OCI-LY7 (cell line): ENCODE data around the gene CSRNP3. TPM values are rescaled to one million over a fixed set of nuclear protein-coding genes. Genes with fewer than 3 reads are reported as not detected.

Experiments used
- BruUV-seq: library from RNA; stranded (reverse); fragments of 400-500 nt; replicated peaks from 2 replicates; lab custom pipeline; 2021; lab: Mats Ljungman, UMichigan
- CTCF ChIA-PET: fragments of 300-600 bp; sonication (Branson Sonifier 250); formaldehyde crosslinking; loops from one replicate; lab custom pipeline; 2022; ENCODE audit warnings: antibody characterized with exemption; ENCODE audit not compliant: unreplicated experiment; lab: Charles Lee
- POLR2A ChIA-PET: fragments of 300-600 bp; sonication (Branson Sonifier 250); formaldehyde crosslinking; loops from one replicate; lab custom pipeline; 2022; ENCODE audit warnings: antibody characterized with exemption; lab: Charles Lee
- DNase-seq: peaks from one replicate; pipeline ENCODE4 v3.0.0-alpha.2; 2015; ENCODE audit warnings: low spot score
- H2AFZ ChIP-seq: fragments of 200-600 bp; sonication (generic), shearing (Covaris generic); 2 replicates; pipeline ENCODE4 v1.6.1; 2014; ENCODE audit warnings: mild to moderate bottlenecking, antibody characterized with exemption, low read length, moderate library complexity
- H3K27ac ChIP-seq: fragments of 200-600 bp; sonication (generic); 2 replicates; pipeline ENCODE4 v1.5.1; 2014; ENCODE audit warnings: mixed run types, low read depth, mild to moderate bottlenecking, moderate library complexity, low read length, inconsistent platforms; ENCODE audit not compliant: poor library complexity, severe bottlenecking
- H3K36me3 ChIP-seq: fragments of 200-600 bp; sonication (generic); 2 replicates; pipeline ENCODE4 v1.6.1; 2014; ENCODE audit warnings: mild to moderate bottlenecking, antibody characterized with exemption, low read length, moderate library complexity, mixed read lengths; ENCODE audit not compliant: insufficient read depth
- H3K4me1 ChIP-seq: fragments of 200-600 bp; sonication (generic); 2 replicates; pipeline ENCODE4 v1.5.1; 2014; ENCODE audit warnings: mild to moderate bottlenecking, low read length; ENCODE audit not compliant: insufficient read depth, poor library complexity, severe bottlenecking
- H3K4me2 ChIP-seq: fragments of 200-600 bp; sonication (generic); 2 replicates; pipeline ENCODE4 v1.6.1; 2014; ENCODE audit warnings: mild to moderate bottlenecking, low read length
- H3K4me3 ChIP-seq: fragments of 200-600 bp; sonication (generic); 2 replicates; pipeline ENCODE4 v1.5.1; 2014; ENCODE audit warnings: mild to moderate bottlenecking, low read depth, low read length; ENCODE audit not compliant: poor library complexity, severe bottlenecking
- H3K79me2 ChIP-seq: fragments of 200-600 bp; sonication (generic); 2 replicates; pipeline ENCODE4 v1.6.1; 2016; ENCODE audit warnings: low read depth, mild to moderate bottlenecking, low read length, moderate library complexity, mixed read lengths; ENCODE audit not compliant: insufficient read depth
- H3K9me2 ChIP-seq: fragments of 200-600 bp; sonication (generic); 2 replicates; pipeline ENCODE4 v1.6.1; 2016; ENCODE audit warnings: mild to moderate bottlenecking, low read length, mixed read lengths; ENCODE audit not compliant: insufficient read depth
- H3K9me3 ChIP-seq: fragments of 200-600 bp; sonication (generic); 2 replicates; pipeline ENCODE4 v1.6.1; 2014; ENCODE audit warnings: mild to moderate bottlenecking, mixed run types, low read length, mixed read lengths
- H4K20me1 ChIP-seq: fragments of 200-600 bp; sonication (generic); 2 replicates; pipeline ENCODE4 v1.6.1; 2014; ENCODE audit warnings: mild to moderate bottlenecking, antibody characterized with exemption, low read length, moderate library complexity, mixed read lengths; ENCODE audit not compliant: insufficient read depth
- CTCF ChIP-seq: fragments of 200-600 bp; sonication (generic); conservative IDR thresholded peaks from 2 replicates; pipeline ENCODE4 v1.5.1; 2014; ENCODE audit warnings: mild to moderate bottlenecking, antibody characterized with exemption, low read length, moderate library complexity, mixed read lengths
- EZH2phosphoT487 ChIP-seq: fragments of 200-600 bp; sonication (generic); IDR thresholded peaks from 2 replicates; pipeline ENCODE4 v1.6.1; 2018; ENCODE audit warnings: low read depth, borderline replicate concordance, mild to moderate bottlenecking, mixed run types, antibody characterized with exemption, low read length, moderate library complexity, mixed read lengths
- intact Hi-C: fragments of 100-400 bp; cut with micrococcal nuclease; formaldehyde crosslinking; loops from one replicate; pipeline ENCODE4 v1.10.0; 2022; ENCODE audit not compliant: unreplicated experiment
- total RNA-seq, 2 experiments: library from RNA; depleted of rRNA in 1 of 2; stranded (reverse); fragments of >200 nt in 1 of 2; shearing (Covaris generic) in 1 of 2; gene quantifications; 2 replicates each; pipeline ENCODE4 v1.2.3, GENCODE V29; 2014 to 2022

Gene CSRNP3
- total RNA-seq, 2 experiments from 2014 or later, result 0.44 to 1.4 TPM

GRCh38 chr2:165518611-165519010 is 49.1 kb downstream of the CSRNP3 start:
- BruUV-seq, result no TSS peak
- Histone ChIP-seq H3K4me2 (no peak overlapping the region), H3K27ac (no peak overlapping the region), H3K9me3 (no peaks in the 10 kb centered on the region), H3K79me2 (no peaks in the 10 kb centered on the region), H2AFZ (no peak overlapping the region), H3K36me3 (no peaks in the 10 kb centered on the region), H4K20me1 (no peaks in the 10 kb centered on the region), H3K9me2 (no peaks in the 10 kb centered on the region), H3K4me1 (no peaks in the 10 kb centered on the region), H3K4me3 (no peak overlapping the region)
- no peak for TF ChIP-seq CTCF
- no peak for DNase-seq
- ChIA-PET POLR2A (interaction anchor here (0.6 to 1.3 kb wide), 6 partner anchors 9 to 350 kb away, joined by 3 to 4 read pairs (median 4); no protein-coding TSS in a partner anchor), CTCF (no interaction called here)
- intact Hi-C loops, result no loop called here

- CTCF ChIA-PET, result no interaction called here
- Histone ChIP-seq H4K20me1 (no peaks in the 10 kb centered on the region), H3K4me2 (no peak overlapping the region), H2AFZ (no peak overlapping the region), H3K36me3 (no peaks in the 10 kb centered on the region), H3K4me3 (no peak overlapping the region), H3K27ac (no peak overlapping the region), H3K9me3 (no peaks in the 10 kb centered on the region), H3K4me1 (no peaks in the 10 kb centered on the region), H3K9me2 (no peaks in the 10 kb centered on the region), H3K79me2 (no peaks in the 10 kb centered on the region)
- POLR2A ChIA-PET, result interaction anchor here (0.6 kb wide), 1 partner anchor 283 kb away, joined by 3 read pairs; no protein-coding TSS in a partner anchor
- intact Hi-C loops, result no loop called here
- no peak for DNase-seq
- no TSS peak for BruUV-seq
- TF ChIP-seq EZH2phosphoT487, result no peak
- no peak for TF ChIP-seq CTCF
Observed at GRCh38 chr2:165522719-165523118, 53.2 kb downstream of the CSRNP3 start.

GRCh38 chr2:165524720-165525119 is 55.2 kb downstream of the CSRNP3 start:
- intact Hi-C loops, result no loop called here
- ChIA-PET POLR2A (interaction anchor here (0.7 to 1.7 kb wide), 2 partner anchors 9 to 15 kb away, joined by 3 to 4 read pairs; no protein-coding TSS in a partner anchor), CTCF (no interaction called here)
- DNase-seq, result no peak
- no peaks in the 10 kb centered on the region for H3K9me3 ChIP-seq
- no peaks in the 10 kb centered on the region for H3K36me3 ChIP-seq
- TF ChIP-seq CTCF (no peak), EZH2phosphoT487 (no peak)
- no peak overlapping the region for H3K4me2 ChIP-seq
- no TSS peak for BruUV-seq
- no peaks in the 10 kb centered on the region for H3K79me2 ChIP-seq
- H3K4me3 ChIP-seq, result no peak overlapping the region
- no peaks in the 10 kb centered on the region for H3K4me1 ChIP-seq
- H2AFZ ChIP-seq, result no peak overlapping the region
- H3K27ac ChIP-seq, result no peak overlapping the region
- H3K9me2 ChIP-seq, result no peaks in the 10 kb centered on the region
- H4K20me1 ChIP-seq, result no peaks in the 10 kb centered on the region
